ENCODE data around the gene ATM.
"Not testable (repeated sequence)": the region's sequence is repeated elsewhere in the genome, so short reads cannot be mapped to it uniquely, and the experiment has no call there.

- TF ChIP-seq ZFP3 (CRISPR knock-in tag; IDR thresholded peaks at IDR 0.05); ZNF565 (CRISPR knock-in tag; conservative IDR thresholded peaks at IDR 0.05; ENCODE audit: low read depth): not testable (repeated sequence)
Measured at GRCh38 chr11:108417551-108417950, 194.7 kb downstream of the ATM start.

All from SK-N-SH treated with all-trans-retinoic acid at 6 μM for 48 hours (cell line).